Mesenteric fat pad (tissue), 1 donor: Measurements from ENCODE around the gene MYO5B. TPM values are rescaled to one million over a fixed set of nuclear protein-coding genes. Genes with fewer than 3 reads are reported as not detected.
"Not testable (repeated sequence)": the region's sequence is repeated elsewhere in the genome, so short reads cannot be mapped to it uniquely, and the experiment has no call there.

Source experiments
- DNase-seq: peaks from one replicate; pipeline ENCODE4 v3.0.0-alpha.2; 2020; ENCODE audit warnings: low spot score
- total RNA-seq: library from RNA; stranded (reverse); fragmentation: NEBNext Ultra II Directional; extraction: Animal tissue kit (Norgen Biotek cat#: 25700); gene quantifications from one replicate; pipeline ENCODE4 v1.2.1, GENCODE V29; 2021
- donor health status: DM: yes; HTN: yes; CAD: no.

MYO5B gene
- total RNA-seq, 1 donor from 2014 or later, result 1.6 TPM

DNA sequence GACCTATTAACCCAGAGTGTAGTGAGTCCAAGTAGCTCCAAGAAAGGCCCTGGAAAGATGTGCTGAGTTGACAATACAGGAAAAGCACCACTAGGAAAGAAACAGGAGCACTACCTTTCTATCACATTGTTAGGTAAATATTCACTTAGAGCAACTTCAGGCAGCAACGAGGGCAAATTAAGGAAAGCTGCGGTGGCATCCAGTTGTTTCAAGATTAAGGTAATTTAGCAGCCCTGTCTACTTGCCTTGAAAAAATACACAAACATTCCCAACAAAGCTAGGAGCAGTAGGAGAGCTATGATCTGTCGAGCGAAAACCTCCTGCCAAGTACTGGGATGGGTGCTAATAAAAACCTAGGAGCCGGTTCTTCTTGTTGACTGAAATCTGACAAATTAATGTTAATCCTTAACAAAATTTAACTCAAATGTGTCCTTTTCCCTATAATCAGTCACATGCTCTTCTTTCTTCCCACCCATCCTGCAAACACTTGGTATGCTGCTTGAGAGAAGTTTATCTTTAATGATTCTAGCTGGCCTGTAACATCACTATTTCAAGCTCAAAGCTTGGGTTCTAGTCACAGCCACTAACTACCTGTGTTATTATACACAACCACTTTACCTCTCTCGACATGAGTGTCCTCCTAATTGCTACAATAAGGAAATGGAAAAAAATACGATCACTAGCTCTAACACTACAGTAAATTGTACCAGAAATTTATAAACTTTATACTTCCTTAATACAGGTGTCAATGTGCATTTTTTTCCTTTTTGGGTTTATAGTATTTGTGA is 383.6 kb downstream of the MYO5B start:
- DNase-seq, result no peak

DNA sequence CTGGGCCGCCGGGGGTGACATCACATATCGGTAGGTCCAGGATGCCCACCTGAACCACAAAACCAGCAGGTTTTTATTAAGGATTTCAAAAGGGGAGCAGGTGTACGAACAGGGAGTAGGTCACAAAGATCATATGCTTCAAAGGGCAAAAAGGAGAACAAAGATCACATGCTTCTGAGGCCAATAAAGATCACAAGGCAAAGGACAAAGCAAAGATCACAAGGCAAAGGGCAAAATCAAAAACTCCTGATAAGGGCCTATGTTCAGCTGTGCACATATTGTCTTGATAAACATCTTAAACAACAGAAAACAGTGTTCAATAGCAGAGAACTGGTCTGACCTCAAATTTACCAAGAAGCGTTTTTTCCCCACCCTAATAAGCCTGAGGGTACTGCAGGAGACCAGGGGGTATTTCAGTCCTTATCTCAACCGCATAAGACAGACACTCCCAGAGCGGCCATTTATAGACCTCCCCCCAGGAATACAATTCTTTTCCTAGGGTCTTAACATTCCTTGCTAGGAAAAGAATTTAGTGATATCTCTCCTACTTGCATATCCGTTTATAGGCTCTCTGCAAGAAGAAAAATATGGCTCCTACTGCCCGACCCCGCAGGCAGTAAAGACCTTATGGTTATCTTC is 386.3 kb downstream of the MYO5B start:
- not testable (repeated sequence) for DNase-seq

DNA sequence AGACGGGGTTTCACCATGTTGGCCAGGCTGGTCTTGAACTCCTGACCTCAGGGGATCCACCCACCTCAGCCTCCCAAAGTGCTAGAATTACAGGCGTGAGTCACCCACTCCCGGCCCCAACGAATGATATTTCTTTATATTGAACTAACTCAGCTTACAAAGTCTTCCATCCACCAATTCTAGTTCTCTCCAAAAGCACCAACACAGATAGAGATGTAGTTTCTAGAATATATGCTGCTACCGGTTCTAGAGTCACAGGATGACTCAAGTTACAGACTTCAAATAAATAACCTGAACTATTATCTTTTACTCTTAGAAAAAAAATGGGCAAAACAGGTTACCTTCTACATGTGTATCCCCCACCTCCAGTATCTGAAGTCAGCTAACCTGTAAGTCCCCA is 390.9 kb downstream of the MYO5B start:
- no peak for DNase-seq

DNA sequence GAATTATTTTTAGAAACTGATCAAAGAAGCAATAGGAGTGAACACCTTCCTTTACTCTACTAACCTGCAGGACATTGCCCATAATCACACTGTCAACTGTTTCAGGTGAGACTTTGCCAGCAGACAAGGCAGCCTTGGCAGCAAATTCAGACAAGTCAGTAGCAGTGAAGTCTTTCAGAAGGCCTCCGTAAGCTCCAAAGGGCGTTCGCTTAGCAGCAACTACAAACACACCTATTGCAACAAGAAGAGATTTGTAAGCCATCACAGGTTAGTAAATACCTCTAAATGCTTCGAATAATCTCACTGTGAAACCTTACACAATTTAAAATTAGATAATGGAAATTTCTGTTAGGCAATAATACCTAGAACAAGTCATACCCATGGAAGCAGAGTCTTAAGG is 392.3 kb downstream of the MYO5B start:
- no peak for DNase-seq

DNA sequence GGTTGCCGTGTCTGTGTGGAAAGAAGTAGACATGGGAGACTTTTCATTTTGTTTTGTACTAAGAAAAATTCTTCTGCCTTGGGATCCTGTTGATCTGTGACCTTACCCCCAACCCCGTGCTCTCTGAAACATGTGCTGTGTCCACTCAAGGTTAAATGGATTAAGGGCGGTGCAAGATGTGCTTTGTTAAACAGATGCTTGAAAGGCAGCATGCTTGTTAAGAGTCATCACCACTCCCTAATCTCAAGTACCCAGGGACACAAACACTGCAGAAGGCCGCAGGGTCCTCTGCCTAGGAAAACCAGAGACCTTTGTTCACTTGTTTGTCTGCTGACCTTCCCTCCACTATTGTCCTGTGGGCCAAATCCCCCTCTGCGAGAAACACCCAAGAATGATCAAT is 394.5 kb downstream of the MYO5B start:
- DNase-seq, result not testable (repeated sequence)

DNA sequence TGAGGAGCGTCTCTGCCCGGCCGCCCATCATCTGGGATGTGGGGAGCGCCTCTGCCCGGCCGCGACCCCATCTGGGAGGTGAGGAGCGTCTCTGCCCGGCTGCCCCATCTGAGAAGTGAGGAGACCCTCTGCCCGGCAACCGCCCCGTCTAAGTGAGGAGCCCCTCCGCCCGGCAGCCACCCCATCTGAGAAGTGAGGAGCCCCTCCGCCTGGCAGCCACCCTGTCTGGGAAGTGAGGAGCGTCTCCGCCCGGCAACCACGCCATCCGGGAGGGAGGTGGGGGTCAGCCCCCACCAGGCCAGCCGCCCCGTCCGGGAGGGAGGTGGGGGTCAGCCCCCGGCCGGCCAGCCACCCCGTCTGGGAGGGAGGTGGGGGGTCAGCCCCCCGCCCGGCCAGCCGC is 395.1 kb downstream of the MYO5B start:
- DNase-seq, result not testable (repeated sequence)

DNA sequence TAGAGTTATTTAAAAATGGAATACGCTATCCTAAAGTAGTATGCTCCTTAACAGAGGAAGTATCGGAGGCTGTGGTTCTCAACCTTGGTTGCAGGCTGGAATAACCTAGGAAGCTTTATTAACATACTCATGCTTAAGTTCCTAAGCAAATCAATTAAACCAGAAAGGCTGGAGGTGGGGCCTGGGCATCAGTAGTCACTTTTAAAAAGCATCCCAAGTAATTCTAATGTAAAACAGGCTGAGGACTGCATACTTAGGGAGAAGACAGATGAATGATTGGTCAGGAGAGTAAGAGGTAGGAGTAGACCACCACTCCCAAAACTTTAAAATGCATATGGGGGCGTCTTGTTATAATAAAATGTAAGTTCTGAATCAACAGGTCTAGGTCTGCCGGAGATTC is 396.9 kb downstream of the MYO5B start:
- DNase-seq, result no peak

DNA sequence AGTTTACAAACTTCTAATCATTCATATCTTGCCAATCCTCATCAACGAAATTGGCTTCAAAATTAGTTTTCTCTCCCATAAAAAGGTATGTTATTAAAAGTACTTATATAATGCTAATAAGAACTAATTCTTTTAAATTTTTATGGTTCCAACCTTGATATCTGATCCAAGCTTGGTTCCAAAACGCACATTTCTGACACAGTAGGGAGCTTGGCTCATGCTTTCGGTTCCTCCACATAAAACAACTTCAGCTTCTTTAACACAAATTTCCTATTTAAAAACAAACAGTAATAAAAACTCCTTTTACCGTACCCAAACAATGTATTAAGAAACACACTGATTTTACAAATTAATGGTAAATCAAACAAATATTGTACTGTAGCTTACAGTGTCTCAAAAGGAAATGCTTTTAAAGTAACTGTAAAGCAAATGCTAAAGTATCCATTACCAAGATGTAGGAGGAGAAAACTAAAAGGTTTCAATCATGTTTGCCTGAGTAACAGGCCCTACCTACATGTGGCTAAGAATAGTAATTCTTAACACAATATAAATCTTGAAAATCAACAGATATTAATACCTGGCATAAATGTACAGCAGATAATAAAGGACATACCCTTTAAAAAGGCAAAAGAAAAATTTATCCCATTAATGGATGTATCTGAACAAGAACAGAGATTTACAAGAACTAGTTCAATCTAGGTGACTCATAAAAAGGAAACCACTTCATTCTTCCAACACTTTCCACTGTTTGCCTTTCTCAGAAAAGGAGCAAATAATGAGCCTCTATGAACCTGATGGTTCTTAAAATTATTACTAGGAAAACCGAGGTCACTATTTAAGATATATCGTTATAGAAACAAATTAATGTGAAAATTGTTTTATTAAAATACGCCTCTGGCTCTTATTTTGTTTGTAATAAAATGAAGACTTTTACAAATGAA is 399.1 kb downstream of the MYO5B start:
- no peak for DNase-seq

DNA sequence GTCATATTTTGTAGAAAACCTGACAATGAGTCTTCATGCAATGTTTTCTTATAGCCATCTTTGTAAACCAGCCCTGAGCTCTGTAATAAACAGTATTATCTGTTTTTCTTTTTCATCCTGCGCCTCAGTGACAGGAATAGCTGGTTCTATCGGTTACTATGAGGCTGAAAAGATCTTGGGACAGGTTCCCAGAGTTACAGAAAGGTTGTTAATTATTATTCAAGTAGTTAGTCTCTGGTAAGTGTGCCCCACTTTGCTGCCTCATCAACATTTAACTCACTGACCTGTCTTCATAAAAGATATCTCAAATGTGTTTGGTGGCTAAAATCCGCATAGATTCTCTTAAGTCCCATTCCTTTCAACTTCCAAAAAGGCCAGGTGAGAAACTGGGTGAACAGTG is 400.2 kb downstream of the MYO5B start:
- DNase-seq, result no peak

DNA sequence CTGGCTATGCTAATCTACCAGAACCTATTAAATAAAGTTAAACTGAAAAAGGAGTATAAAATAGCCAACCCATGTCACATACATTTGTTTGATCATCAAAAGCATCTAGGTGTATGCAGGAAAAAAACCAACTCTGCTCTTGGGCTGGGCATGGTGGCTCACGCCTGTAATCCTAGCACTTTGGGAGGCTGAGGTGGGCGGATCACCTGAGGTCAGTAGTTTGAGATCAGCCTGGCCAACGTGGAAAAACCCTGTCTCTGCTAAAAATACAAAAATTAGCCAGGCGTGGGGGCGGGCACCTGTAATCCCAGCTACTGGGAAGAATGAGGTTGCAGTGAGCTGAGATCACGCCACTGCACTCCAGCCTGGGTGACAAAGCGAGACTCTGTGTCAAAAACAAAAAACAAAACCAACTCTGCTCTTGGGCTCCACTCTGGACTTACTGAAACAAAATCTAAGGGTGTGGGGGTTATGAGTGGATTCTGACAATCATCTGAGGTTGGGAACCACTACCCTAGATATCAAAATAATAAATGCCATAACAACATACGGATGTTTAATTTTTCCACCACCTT is 405.3 kb downstream of the MYO5B start:
- DNase-seq, result not testable (repeated sequence)

DNA sequence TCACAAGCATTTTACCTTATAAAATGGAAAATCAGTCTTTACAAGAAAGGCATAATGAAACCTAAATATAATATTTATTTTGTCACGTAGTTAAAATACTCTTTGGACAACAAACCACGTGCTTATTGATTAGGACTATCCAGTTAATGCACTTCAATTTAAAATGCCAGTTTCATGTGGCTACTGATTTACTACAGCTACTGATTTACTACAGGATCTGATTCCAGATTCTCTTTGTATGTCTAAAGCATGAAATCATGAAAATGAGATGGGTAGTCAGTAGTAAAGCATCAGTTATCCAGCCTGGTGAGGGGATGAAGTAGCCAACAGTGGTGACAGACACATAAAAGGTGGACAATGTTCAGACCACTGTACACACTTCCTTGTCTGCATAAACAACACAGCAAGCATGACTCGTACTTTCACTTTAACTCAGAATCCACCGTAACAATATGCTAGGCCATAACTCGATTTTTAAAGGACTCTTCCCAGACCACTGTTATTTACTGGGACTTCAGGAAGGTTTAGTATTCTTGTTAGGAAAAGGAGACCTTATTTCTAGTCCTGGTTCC is 406.5 kb downstream of the MYO5B start:
- DNase-seq, result no peak

DNA sequence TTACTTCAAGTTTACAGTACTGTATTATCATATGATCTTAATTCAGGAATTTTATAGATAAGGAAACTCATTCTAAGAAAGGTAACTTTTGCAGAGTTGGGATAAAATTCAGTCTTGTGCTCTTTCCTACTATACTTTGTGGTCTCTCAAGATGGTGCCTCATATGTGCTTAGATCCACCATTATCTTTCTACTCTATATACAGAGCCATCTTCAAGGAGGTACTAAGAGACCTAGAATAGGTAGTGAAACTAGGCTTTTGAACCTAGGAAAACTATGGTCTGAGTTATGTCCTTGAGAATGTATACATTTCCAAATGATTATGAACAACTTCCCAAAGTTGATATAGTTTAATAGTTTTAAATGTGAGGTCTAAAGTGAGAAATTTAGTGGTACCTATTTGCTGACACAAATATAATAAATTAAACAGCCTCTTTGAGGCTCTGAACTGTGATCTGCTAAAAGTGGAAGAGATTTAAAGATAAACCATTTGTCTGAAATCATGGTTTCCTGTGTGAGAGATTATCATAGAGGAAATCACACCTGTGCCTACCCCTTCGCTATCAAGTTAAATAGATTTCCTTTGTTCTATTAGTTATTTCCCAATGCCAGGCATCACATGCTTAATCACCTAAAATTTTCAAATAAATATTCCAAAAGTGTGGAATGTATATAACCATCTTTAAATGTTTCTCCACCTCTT is 408.8 kb downstream of the MYO5B start:
- DNase-seq, result no peak

DNA sequence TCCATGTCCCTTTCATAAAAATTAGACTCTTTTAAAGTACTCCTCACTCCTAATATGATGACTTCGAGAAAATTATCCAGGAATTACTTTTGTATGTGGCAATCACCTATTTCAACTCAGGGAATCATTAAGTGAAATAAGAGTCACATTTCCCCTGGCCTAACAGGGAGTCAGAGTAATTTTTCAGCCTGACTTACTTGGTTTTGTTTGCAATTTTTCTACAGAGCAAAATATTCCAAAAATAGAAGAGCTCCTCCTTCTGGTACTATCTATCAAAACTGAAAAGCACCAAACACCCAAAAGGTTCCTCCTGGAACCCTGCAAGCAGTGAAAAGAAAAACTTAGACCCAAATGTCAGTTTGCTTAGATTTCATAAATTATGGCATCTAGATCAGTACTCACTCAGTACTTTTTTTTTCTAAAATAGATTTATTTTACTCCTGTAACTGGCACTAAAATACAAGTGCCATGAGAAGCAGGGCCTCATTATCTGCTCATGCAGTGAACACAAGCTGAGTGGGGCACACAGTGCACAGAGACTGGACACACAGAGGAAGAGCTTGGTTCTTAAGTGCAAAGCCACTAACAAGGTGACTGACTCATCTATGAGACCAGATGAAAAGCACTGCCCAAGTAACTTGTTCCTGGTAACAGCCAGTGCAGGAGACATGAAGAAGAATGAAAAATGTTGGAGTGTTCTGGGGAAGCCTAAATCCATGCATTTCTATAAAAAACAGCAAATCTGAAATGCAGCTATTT is 410.3 kb downstream of the MYO5B start:
- DNase-seq, result no peak

DNA sequence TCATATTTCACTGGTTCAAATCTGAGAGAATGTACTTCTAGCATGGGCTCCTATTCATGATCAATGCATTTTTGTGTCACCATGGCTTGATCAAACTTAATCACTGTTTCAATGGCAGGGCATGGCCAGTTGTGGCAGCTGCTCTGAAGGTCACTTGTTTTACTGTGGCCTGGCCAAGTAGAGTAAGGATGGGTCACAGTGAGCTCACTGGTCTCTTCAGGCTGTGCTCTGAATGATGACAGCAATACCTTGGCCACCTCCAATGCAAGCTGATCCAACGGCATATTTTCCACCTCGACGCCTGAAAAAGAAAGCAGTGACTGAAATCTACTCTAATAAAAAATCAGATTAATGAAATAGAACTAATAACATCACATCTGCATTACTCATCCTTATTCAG is 411.3 kb downstream of the MYO5B start:
- not testable (repeated sequence) for DNase-seq

DNA sequence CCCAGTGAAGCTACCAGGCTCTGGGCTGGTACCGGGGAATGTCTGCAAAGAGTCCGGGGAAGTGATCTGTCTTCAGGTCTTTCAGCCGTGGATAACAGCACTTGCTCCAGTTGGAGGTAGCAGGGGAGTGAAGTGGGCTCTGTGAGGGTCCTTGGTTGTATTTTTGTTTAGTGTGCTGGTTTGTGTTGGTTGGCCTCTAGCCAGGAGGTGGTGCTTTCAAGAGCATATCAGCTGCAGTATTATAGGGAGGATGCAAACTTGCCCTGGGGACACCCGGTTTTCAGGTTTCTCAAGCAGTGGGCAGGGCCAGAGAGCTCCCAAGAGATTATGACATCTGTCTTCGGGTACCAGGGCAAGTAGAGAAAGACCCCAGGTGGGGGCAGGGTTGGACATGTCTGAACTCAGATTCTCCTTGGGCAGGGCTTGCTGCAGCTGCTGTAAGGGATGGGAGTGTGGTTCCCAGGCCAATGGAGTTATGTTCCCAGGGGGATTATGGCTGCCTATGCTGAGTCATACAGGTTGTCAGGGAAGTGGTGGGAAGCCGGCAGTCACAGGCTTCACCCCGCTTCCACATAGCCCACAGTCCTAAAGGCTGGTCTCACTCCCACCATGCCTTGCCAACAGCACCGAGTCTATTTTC is 416.0 kb downstream of the MYO5B start:
- no peak for DNase-seq
